ENCODE results near the gene SLC6A17.

DNA sequence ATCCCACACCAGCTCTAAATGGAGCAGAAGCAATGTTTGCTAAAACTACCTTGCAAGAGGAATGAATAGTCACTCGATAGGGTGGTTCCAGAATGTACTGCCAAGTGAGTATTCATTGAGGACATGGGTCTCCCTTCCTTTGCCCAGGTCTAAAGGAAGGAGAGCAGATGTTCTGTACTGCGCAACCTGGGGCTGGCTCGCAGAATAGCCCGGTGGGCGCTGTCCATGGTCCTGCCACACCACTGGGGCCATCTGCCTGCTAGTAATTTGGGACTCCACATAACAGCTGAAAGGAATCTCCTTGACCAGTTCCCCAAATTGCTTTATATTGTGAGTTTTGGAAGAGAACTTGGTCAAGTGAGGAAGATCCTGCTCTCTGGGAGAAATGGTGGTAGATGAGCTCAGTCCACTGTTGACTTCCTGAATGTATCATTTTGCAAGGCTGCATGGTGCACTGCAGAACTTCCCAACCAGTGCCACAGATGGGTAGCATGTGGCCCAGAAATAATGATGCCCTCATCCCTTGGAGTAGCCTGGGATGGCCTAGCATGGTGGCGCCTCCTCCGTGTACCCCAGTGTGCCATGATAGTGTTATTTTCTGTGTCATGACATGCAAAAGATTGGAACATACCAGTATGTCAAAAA is 5.7 kb downstream of the SLC6A17 start:
- TF ChIP-seq POLR2AphosphoS5 (IDR thresholded peaks at IDR 0.05) (no peak), POLR2A (IDR thresholded peaks at IDR 0.05) (no peak)
- TF ChIP-seq, protein P1, sequence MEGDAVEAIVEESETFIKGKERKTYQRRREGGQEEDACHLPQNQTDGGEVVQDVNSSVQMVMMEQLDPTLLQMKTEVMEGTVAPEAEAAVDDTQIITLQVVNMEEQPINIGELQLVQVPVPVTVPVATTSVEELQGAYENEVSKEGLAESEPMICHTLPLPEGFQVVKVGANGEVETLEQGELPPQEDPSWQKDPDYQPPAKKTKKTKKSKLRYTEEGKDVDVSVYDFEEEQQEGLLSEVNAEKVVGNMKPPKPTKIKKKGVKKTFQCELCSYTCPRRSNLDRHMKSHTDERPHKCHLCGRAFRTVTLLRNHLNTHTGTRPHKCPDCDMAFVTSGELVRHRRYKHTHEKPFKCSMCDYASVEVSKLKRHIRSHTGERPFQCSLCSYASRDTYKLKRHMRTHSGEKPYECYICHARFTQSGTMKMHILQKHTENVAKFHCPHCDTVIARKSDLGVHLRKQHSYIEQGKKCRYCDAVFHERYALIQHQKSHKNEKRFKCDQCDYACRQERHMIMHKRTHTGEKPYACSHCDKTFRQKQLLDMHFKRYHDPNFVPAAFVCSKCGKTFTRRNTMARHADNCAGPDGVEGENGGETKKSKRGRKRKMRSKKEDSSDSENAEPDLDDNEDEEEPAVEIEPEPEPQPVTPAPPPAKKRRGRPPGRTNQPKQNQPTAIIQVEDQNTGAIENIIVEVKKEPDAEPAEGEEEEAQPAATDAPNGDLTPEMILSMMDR (IDR thresholded peaks at IDR 0.05) = no peak

Data from gastroesophageal sphincter (tissue), 3 donors.